GM12874 (cell line): Measurements from ENCODE around the gene ACSL1.

Experiments
- CTCF ChIP-seq: IDR thresholded peaks from 2 replicates; pipeline ENCODE4 v1.5.1; 2011; ENCODE audit warnings: low read depth, mild to moderate bottlenecking, control low read depth, low read length, moderate library complexity; ENCODE audit not compliant: insufficient read depth

The ACSL1 gene

GRCh38 chr4:184721254-184721653 lies 104.5 kb downstream of the ACSL1 start:
- no peak for TF ChIP-seq CTCF

DNA sequence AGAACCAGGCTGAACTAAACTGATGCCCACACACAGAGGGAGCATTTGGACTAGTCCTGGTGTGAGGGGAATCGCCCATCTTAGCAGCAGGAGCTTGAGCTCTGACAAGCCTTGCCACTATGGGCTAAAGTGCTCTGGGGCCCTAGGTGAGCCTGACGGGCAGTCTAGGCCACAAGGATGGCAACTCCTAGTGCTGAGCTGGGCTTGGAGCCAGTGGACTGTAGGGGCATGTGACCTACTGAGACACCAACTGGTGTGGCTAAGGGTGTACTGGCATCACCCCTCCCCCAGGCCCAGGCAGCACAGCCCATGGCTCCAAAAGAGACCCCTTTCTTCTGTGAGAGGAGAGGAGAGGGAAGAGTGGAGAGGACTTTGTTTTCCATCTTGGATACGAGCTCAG lies 106.4 kb downstream of the ACSL1 start:
- TF ChIP-seq CTCF: no peak

DNA sequence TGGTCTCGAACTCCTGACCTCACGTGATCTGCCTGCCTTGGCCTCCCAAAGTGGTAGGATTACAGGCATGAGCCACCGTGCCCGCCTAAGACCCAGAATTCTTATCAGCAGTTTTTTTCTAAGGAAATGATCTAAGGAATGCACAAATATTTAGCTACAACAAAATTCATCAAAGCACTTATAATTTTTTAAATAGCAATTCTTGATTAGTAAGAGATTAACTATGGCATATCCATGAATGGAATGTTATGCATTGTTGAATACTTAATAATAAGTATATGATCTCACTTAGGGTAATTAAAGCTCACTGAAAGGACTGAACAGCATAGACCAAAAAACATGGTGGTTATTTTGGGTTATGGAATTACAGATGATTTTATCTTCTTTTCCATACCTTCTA lies 110.2 kb downstream of the ACSL1 start:
- no peak for TF ChIP-seq CTCF

DNA sequence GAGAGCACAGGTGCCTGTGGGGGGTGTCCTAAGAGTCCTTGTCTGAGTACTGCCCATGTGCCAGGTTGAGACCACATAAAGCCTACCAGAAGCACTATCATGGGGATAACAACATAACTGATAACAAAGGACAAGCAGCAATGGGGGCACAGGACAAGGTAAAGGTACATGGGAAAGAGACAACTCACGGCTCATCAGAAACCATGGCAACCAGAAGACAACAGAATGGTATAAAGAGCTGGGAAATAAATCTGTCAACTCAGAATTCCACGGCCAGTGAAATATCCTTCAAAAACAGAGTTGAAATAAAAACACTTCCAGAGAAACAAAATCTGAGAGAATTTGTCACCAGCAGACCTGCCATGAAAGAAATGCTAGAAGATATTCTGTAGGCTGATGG lies 111.9 kb downstream of the ACSL1 start:
- no peak for TF ChIP-seq CTCF

GRCh38 chr4:184712322-184712721 lies 113.4 kb downstream of the ACSL1 start:
- TF ChIP-seq CTCF: no peak

GRCh38 chr4:184706453-184706852 lies 119.3 kb downstream of the ACSL1 start:
- TF ChIP-seq CTCF: no peak

GRCh38 chr4:184705692-184706091 lies 120.1 kb downstream of the ACSL1 start:
- no peak for TF ChIP-seq CTCF
